ENCODE results near the gene CCSER1. TPM values are rescaled to one million over a fixed set of nuclear protein-coding genes. Genes with fewer than 3 reads are reported as not detected.

The CCSER1 gene
- total and polyA plus RNA-seq, 2 donors (not counting 1 experiment from before 2014, with no cell fraction given) = under 0.01 TPM; not detected in 1

- no peak for DNase-seq (ENCODE audit: low read depth in 2 of 2)
- TF ChIP-seq EZH2 (IDR thresholded peaks at IDR 0.05; ENCODE audit: low read length, missing control alignments) = no peak
- TF ChIP-seq CTCF (conservative IDR thresholded peaks at IDR 0.05 in 1 of 2, IDR thresholded peaks at IDR 0.05 in 1 of 2; ENCODE audit: low read depth in 1 of 2, low read length in 2 of 2) = no peak
- H3K9me3 ChIP-seq (ENCODE audit: control insufficient read depth, insufficient read depth, low read depth, low read length) = no peaks in the 10 kb centered on the region
- H4K20me1 ChIP-seq (ENCODE audit: control insufficient read depth, extremely low read depth, insufficient read depth, low read length) = no peaks in the 10 kb centered on the region
- no peaks in the 10 kb centered on the region for H3K79me2 ChIP-seq (ENCODE audit: control insufficient read depth, insufficient read depth, low read length)
- no peaks in the 10 kb centered on the region for H3K36me3 ChIP-seq (ENCODE audit: control insufficient read depth, insufficient read depth, low read length)
- no peak overlapping the region for H3K9ac ChIP-seq (ENCODE audit: insufficient read depth, low read length)
- no peak overlapping the region for H3K4me2 ChIP-seq (ENCODE audit: extremely low read depth, insufficient read depth, low read length)
- H3K27me3 ChIP-seq (ENCODE audit: control insufficient read depth, insufficient read depth, low read length) = no peaks in the 10 kb centered on the region
- H3K4me3 ChIP-seq (replicated peaks in 1 of 4; ENCODE audit: control extremely low read depth in 1 of 4, insufficient read depth in 1 of 4, low read depth in 3 of 4, low read length in 4 of 4) = no peak overlapping the region
- no peaks in the 10 kb centered on the region for H3K4me1 ChIP-seq (ENCODE audit: control insufficient read depth, extremely low read depth, insufficient read depth, low read length)
- H2AFZ ChIP-seq (ENCODE audit: low read length) = no peak overlapping the region
- no peak overlapping the region for H3K27ac ChIP-seq (ENCODE audit: insufficient read depth, low read length)
Measured at GRCh38 chr4:90545380-90545779, 418.2 kb downstream of the CCSER1 start.

- H3K4me2 ChIP-seq (ENCODE audit: extremely low read depth, insufficient read depth, low read length) = no peak overlapping the region
- no peaks in the 10 kb centered on the region for H3K27me3 ChIP-seq (ENCODE audit: control insufficient read depth, insufficient read depth, low read length)
- no peaks in the 10 kb centered on the region for H3K4me1 ChIP-seq (ENCODE audit: control insufficient read depth, extremely low read depth, insufficient read depth, low read length)
- H4K20me1 ChIP-seq (ENCODE audit: control insufficient read depth, extremely low read depth, insufficient read depth, low read length) = no peaks in the 10 kb centered on the region
- DNase-seq (ENCODE audit: low read depth in 2 of 2) = peak in 1 of 2 donors; percentile 3
- no peak overlapping the region for H2AFZ ChIP-seq (ENCODE audit: low read length)
- no peak overlapping the region for H3K27ac ChIP-seq (ENCODE audit: insufficient read depth, low read length)
- H3K9me3 ChIP-seq (ENCODE audit: control insufficient read depth, insufficient read depth, low read depth, low read length) = no peaks in the 10 kb centered on the region
- no peaks in the 10 kb centered on the region for H3K79me2 ChIP-seq (ENCODE audit: control insufficient read depth, insufficient read depth, low read length)
- TF ChIP-seq CTCF (conservative IDR thresholded peaks at IDR 0.05 in 1 of 2, IDR thresholded peaks at IDR 0.05 in 1 of 2; ENCODE audit: low read depth in 1 of 2, low read length in 2 of 2) (no peak), EZH2 (IDR thresholded peaks at IDR 0.05; ENCODE audit: low read length, missing control alignments) (no peak)
- H3K4me3 ChIP-seq (replicated peaks in 1 of 4; ENCODE audit: control extremely low read depth in 1 of 4, insufficient read depth in 1 of 4, low read depth in 3 of 4, low read length in 4 of 4) = no peak overlapping the region
- H3K9ac ChIP-seq (ENCODE audit: insufficient read depth, low read length) = no peak overlapping the region
- H3K36me3 ChIP-seq (ENCODE audit: control insufficient read depth, insufficient read depth, low read length) = no peaks in the 10 kb centered on the region
Measured at GRCh38 chr4:90546114-90546513, 418.9 kb downstream of the CCSER1 start.

GRCh38 chr4:90570615-90571014, 443.4 kb downstream of the CCSER1 start:
- Histone ChIP-seq H3K27me3 (ENCODE audit: control insufficient read depth, insufficient read depth, low read length) (no peaks in the 10 kb centered on the region), H3K4me1 (ENCODE audit: control insufficient read depth, extremely low read depth, insufficient read depth, low read length) (no peaks in the 10 kb centered on the region), H4K20me1 (ENCODE audit: control insufficient read depth, extremely low read depth, insufficient read depth, low read length) (no peaks in the 10 kb centered on the region), H3K4me3 (replicated peaks in 1 of 4; ENCODE audit: control extremely low read depth in 1 of 4, insufficient read depth in 1 of 4, low read depth in 3 of 4, low read length in 4 of 4) (no peak overlapping the region), H3K9ac (ENCODE audit: insufficient read depth, low read length) (no peak overlapping the region), H3K9me3 (ENCODE audit: control insufficient read depth, insufficient read depth, low read depth, low read length) (no peaks in the 10 kb centered on the region), H3K27ac (ENCODE audit: insufficient read depth, low read length) (no peak overlapping the region), H2AFZ (ENCODE audit: low read length) (no peak overlapping the region), H3K4me2 (ENCODE audit: extremely low read depth, insufficient read depth, low read length) (no peak overlapping the region), H3K79me2 (ENCODE audit: control insufficient read depth, insufficient read depth, low read length) (no peaks in the 10 kb centered on the region), H3K36me3 (ENCODE audit: control insufficient read depth, insufficient read depth, low read length) (no peaks in the 10 kb centered on the region)
- TF ChIP-seq EZH2 (IDR thresholded peaks at IDR 0.05; ENCODE audit: low read length, missing control alignments) (no peak), CTCF (conservative IDR thresholded peaks at IDR 0.05 in 1 of 2, IDR thresholded peaks at IDR 0.05 in 1 of 2; ENCODE audit: low read depth in 1 of 2, low read length in 2 of 2) (no peak)
- no peak for DNase-seq (ENCODE audit: low read depth in 2 of 2)

Measured in fibroblast of lung (primary cell).